Mesendoderm (in vitro differentiated cells): ENCODE results near the gene STPG4.

Experiments
- DNase-seq: peaks from one replicate; pipeline ENCODE4 v3.0.0; 2013
- H2AK5ac ChIP-seq: 2 replicates; pipeline ENCODE4 v1.6.1; 2013; ENCODE audit warnings: low read length, inconsistent platforms
- H2BK120ac ChIP-seq: 2 replicates; pipeline ENCODE4 v1.6.1; 2013; ENCODE audit warnings: low read depth, mild to moderate bottlenecking, low read length, moderate library complexity, mixed read lengths
- H2BK15ac ChIP-seq: replicated peaks from 2 replicates; pipeline ENCODE4 v1.6.1; 2013; ENCODE audit warnings: low read depth, mild to moderate bottlenecking, moderate library complexity
- H2BK5ac ChIP-seq: 2 replicates; pipeline ENCODE4 v1.6.1; 2013; ENCODE audit warnings: low read length, inconsistent platforms
- H3K18ac ChIP-seq: 2 replicates; pipeline ENCODE4 v1.6.1; 2013; ENCODE audit warnings: mild to moderate bottlenecking, low read length, mixed read lengths
- H3K23ac ChIP-seq: one replicate; pipeline ENCODE4 v1.6.1; 2013; ENCODE audit warnings: low read length
- H3K27ac ChIP-seq: 2 replicates; pipeline ENCODE4 v1.5.1; 2013; ENCODE audit warnings: low read depth, mild to moderate bottlenecking, inconsistent platforms, low read length, moderate library complexity
- H3K27me3 ChIP-seq: 2 replicates; pipeline ENCODE4 v1.6.1; 2013; ENCODE audit warnings: low read length, control low read depth, mild to moderate bottlenecking, inconsistent platforms; ENCODE audit not compliant: insufficient read depth, poor library complexity
- H3K36me3 ChIP-seq: 2 replicates; pipeline ENCODE4 v1.6.1; 2013; ENCODE audit warnings: low read length, inconsistent platforms; ENCODE audit not compliant: control insufficient read depth, insufficient read depth
- H3K4ac ChIP-seq: one replicate; pipeline ENCODE4 v1.6.1; 2013; ENCODE audit warnings: low read depth, mild to moderate bottlenecking, low read length, moderate library complexity
- H3K4me1 ChIP-seq: 2 replicates; pipeline ENCODE4 v1.6.1; 2013; ENCODE audit warnings: low read depth, low read length, inconsistent platforms; ENCODE audit not compliant: control insufficient read depth
- H3K4me2 ChIP-seq: 2 replicates; pipeline ENCODE4 v1.6.1; 2013; ENCODE audit warnings: low read length
- H3K4me3 ChIP-seq: 2 replicates; pipeline ENCODE4 v1.5.1; 2013; ENCODE audit warnings: mild to moderate bottlenecking, low read length
- H3K56ac ChIP-seq: one replicate; pipeline ENCODE4 v1.6.1; 2013; ENCODE audit warnings: low read length
- H3K79me1 ChIP-seq: 2 replicates; pipeline ENCODE4 v1.6.1; 2013; ENCODE audit warnings: low read length, inconsistent platforms
- H3K79me2 ChIP-seq: 2 replicates; pipeline ENCODE4 v1.6.1; 2013; ENCODE audit warnings: mild to moderate bottlenecking, low read length; ENCODE audit not compliant: control insufficient read depth, insufficient read depth
- H3K9ac ChIP-seq: 2 replicates; pipeline ENCODE4 v1.6.1; 2013; ENCODE audit warnings: low read length, inconsistent platforms
- H4K5ac ChIP-seq: one replicate; pipeline ENCODE4 v1.6.1; 2013; ENCODE audit warnings: low read length
- H4K8ac ChIP-seq: one replicate; pipeline ENCODE4 v1.6.1; 2013; ENCODE audit warnings: low read depth, mild to moderate bottlenecking, control low read depth, low read length, moderate library complexity
- WGBS: extraction: QIAGEN DNeasy Blood & Tissue Kit; methylation state at CpG from one replicate; pipeline ENCODE4 v1.1.7; 2013; ENCODE audit warnings: low lambda C conversion rate, missing lambda C conversion rate; ENCODE audit not compliant: insufficient coverage; ENCODE audit errors: extremely low coverage; 5-methylcytosine and 5-hydroxymethylcytosine counted together

The STPG4 gene

DNA sequence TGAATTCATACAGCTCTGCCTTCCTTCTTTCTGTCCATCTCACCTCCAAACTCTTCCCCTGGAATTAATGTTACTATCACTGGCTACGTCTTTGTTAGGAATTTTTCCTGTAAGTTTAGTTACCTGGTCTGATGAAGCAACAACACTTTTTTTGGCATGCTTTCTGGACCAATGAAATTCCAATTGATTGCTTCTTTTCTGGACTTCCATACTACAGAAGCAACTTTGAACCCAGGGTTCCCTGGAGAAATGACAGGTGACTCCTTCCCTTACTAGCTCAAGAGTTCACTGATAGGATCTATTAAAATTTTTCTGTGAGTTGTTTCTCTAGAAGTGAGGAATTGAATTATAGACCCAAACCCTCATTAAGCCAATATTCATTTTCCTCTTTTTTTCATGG, 41.4 kb upstream of the STPG4 start:
- WGBS: no CpG with 5 or more reads among the region's 1 CpG
- H3K79me2 ChIP-seq: no peaks in the 10 kb centered on the region
- no peak overlapping the region for H3K18ac ChIP-seq
- H2BK5ac ChIP-seq: no peak overlapping the region
- no peak overlapping the region for H3K4me3 ChIP-seq
- H2BK120ac ChIP-seq: no peak overlapping the region
- no peak overlapping the region for H2AK5ac ChIP-seq
- peaks cover 14% of the 10 kb centered on the region for H3K4me1 ChIP-seq
- no peaks in the 10 kb centered on the region for H3K79me1 ChIP-seq
- H4K5ac ChIP-seq: no peak overlapping the region
- no peak overlapping the region for H4K8ac ChIP-seq
- no peak overlapping the region for H3K23ac ChIP-seq
- no peak overlapping the region for H3K9ac ChIP-seq
- no peak overlapping the region for H2BK15ac ChIP-seq
- DNase-seq: no peak
- H3K56ac ChIP-seq: no peak overlapping the region
- H3K36me3 ChIP-seq: no peaks in the 10 kb centered on the region
- no peak overlapping the region for H3K4ac ChIP-seq
- no peak overlapping the region for H3K4me2 ChIP-seq
- H3K27me3 ChIP-seq: no peaks in the 10 kb centered on the region
- H3K27ac ChIP-seq: no peak overlapping the region

- no peaks in the 10 kb centered on the region for H3K36me3 ChIP-seq
- WGBS: no CpG with 5 or more reads among the region's 2 CpGs
- H3K79me2 ChIP-seq: no peaks in the 10 kb centered on the region
- no peak overlapping the region for H2BK5ac ChIP-seq
- no peak overlapping the region for H3K4me2 ChIP-seq
- H4K8ac ChIP-seq: no peak overlapping the region
- H3K56ac ChIP-seq: no peak overlapping the region
- H3K23ac ChIP-seq: no peak overlapping the region
- no peak for DNase-seq
- no peak overlapping the region for H3K4me3 ChIP-seq
- peaks cover 14% of the 10 kb centered on the region for H3K4me1 ChIP-seq
- H2BK120ac ChIP-seq: no peak overlapping the region
- H4K5ac ChIP-seq: no peak overlapping the region
- H2AK5ac ChIP-seq: no peak overlapping the region
- no peak overlapping the region for H3K4ac ChIP-seq
- H3K9ac ChIP-seq: no peak overlapping the region
- no peak overlapping the region for H3K18ac ChIP-seq
- H3K79me1 ChIP-seq: no peaks in the 10 kb centered on the region
- no peak overlapping the region for H2BK15ac ChIP-seq
- no peaks in the 10 kb centered on the region for H3K27me3 ChIP-seq
- H3K27ac ChIP-seq: no peak overlapping the region
Measured at GRCh38 chr2:47196046-47196445, 40.9 kb upstream of the STPG4 start.

DNA sequence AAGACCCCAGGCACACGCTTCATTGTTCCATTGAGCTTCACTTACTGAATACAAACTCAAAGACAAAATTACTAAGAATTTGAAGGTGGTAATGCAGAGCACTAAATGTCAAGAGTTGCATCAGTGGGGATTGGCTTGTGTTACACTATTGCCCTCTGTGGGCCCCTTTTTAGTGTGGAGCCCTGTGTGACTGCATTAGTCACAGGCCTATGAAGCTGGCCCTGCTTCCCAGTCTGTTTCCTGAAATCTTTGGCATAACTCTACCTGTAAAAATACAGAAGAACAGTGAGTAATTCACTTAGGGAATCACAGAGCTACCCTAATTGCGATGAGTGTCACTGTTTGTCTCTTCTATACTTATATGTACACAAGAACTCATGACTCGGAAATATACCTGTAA, 40.0 kb upstream of the STPG4 start:
- no CpG with 5 or more reads among the region's 3 CpGs for WGBS
- no peak overlapping the region for H3K27ac ChIP-seq

GRCh38 chr2:47194410-47194809, 39.3 kb upstream of the STPG4 start:
- Histone ChIP-seq H3K27ac (no peak overlapping the region), H2BK15ac (no peak overlapping the region), H3K27me3 (no peaks in the 10 kb centered on the region), H3K79me1 (no peaks in the 10 kb centered on the region), H3K79me2 (no peaks in the 10 kb centered on the region), H4K5ac (no peak overlapping the region), H3K36me3 (no peaks in the 10 kb centered on the region), H2AK5ac (no peak overlapping the region), H3K9ac (no peak overlapping the region), H2BK5ac (no peak overlapping the region), H2BK120ac (no peak overlapping the region), H4K8ac (no peak overlapping the region), H3K4me2 (no peak overlapping the region), H3K56ac (no peak overlapping the region), H3K4me1 (peaks cover 14% of the 10 kb centered on the region), H3K23ac (no peak overlapping the region), H3K4me3 (no peak overlapping the region), H3K18ac (no peak overlapping the region), H3K4ac (no peak overlapping the region)
- no peak for DNase-seq

More for the DNA sequence above, 40.0 kb upstream of the STPG4 start:
- no peaks in the 10 kb centered on the region for H3K79me2 ChIP-seq
- H3K9ac ChIP-seq: no peak overlapping the region
- no peak overlapping the region for H4K8ac ChIP-seq
- no peak overlapping the region for H2BK5ac ChIP-seq
- no peak overlapping the region for H3K56ac ChIP-seq
- peaks cover 14% of the 10 kb centered on the region for H3K4me1 ChIP-seq
- H3K4me2 ChIP-seq: no peak overlapping the region
- no peaks in the 10 kb centered on the region for H3K36me3 ChIP-seq
- no peak overlapping the region for H3K23ac ChIP-seq
- H2BK15ac ChIP-seq: no peak overlapping the region
- no peaks in the 10 kb centered on the region for H3K27me3 ChIP-seq
- H2BK120ac ChIP-seq: no peak overlapping the region
- no peak overlapping the region for H2AK5ac ChIP-seq
- no peaks in the 10 kb centered on the region for H3K79me1 ChIP-seq
- no peak overlapping the region for H4K5ac ChIP-seq
- no peak overlapping the region for H3K4ac ChIP-seq
- no peak overlapping the region for H3K4me3 ChIP-seq
- no peak for DNase-seq
- H3K18ac ChIP-seq: no peak overlapping the region

GRCh38 chr2:47193607-47194006, 38.5 kb upstream of the STPG4 start:
- no peak overlapping the region for H2BK5ac ChIP-seq
- no peak overlapping the region for H3K27ac ChIP-seq
- peaks cover 14% of the 10 kb centered on the region for H3K4me1 ChIP-seq
- no peak overlapping the region for H3K4me3 ChIP-seq
- H3K4me2 ChIP-seq: no peak overlapping the region
- H3K18ac ChIP-seq: peak overlapping the region; percentile 5
- no CpG with 5 or more reads among the region's 6 CpGs for WGBS
- no peaks in the 10 kb centered on the region for H3K27me3 ChIP-seq
- H3K4ac ChIP-seq: no peak overlapping the region
- H3K56ac ChIP-seq: no peak overlapping the region
- H2BK15ac ChIP-seq: no peak overlapping the region
- H4K5ac ChIP-seq: no peak overlapping the region
- H4K8ac ChIP-seq: no peak overlapping the region
- H3K36me3 ChIP-seq: no peaks in the 10 kb centered on the region
- H3K79me2 ChIP-seq: no peaks in the 10 kb centered on the region
- H3K9ac ChIP-seq: no peak overlapping the region
- no peak overlapping the region for H2AK5ac ChIP-seq
- DNase-seq: no peak
- no peak overlapping the region for H3K23ac ChIP-seq
- H2BK120ac ChIP-seq: no peak overlapping the region
- H3K79me1 ChIP-seq: no peaks in the 10 kb centered on the region

- no peak overlapping the region for H3K18ac ChIP-seq
- no peak overlapping the region for H3K4ac ChIP-seq
- no peaks in the 10 kb centered on the region for H3K36me3 ChIP-seq
- H3K27ac ChIP-seq: no peak overlapping the region
- H4K8ac ChIP-seq: no peak overlapping the region
- H3K23ac ChIP-seq: no peak overlapping the region
- no CpG with 5 or more reads among the region's 1 CpG for WGBS
- H3K4me1 ChIP-seq: peaks cover 14% of the 10 kb centered on the region
- no peak overlapping the region for H2BK5ac ChIP-seq
- H2AK5ac ChIP-seq: no peak overlapping the region
- no peak overlapping the region for H2BK15ac ChIP-seq
- DNase-seq: no peak
- no peak overlapping the region for H3K4me3 ChIP-seq
- H3K56ac ChIP-seq: no peak overlapping the region
- no peak overlapping the region for H4K5ac ChIP-seq
- no peaks in the 10 kb centered on the region for H3K79me2 ChIP-seq
- no peak overlapping the region for H3K4me2 ChIP-seq
- no peak overlapping the region for H3K9ac ChIP-seq
- no peaks in the 10 kb centered on the region for H3K79me1 ChIP-seq
- no peaks in the 10 kb centered on the region for H3K27me3 ChIP-seq
- no peak overlapping the region for H2BK120ac ChIP-seq
Measured at GRCh38 chr2:47190188-47190881, 35.2 kb upstream of the STPG4 start.
